Stimulated activated CD8-positive, alpha-beta memory T cell treated with anti-CD3 and anti-CD28 coated beads, Interleukin-15, amount 100 ng/mL, for 48 hours (primary cell): ENCODE data around the gene CBR1.
A peak's percentile ranks its signal among the peaks of the same experiment; 100 is the strongest.
"Not testable (repeated sequence)": the region's sequence is repeated elsewhere in the genome, so short reads cannot be mapped to it uniquely, and the experiment has no call there.

Experiments used
- DNase-seq, 2 donors: peaks; one replicate each; pipeline ENCODE4 v3.0.0-alpha.2; 2020; ENCODE audit warnings: low read depth in 2 of 2

CBR1 gene

DNA sequence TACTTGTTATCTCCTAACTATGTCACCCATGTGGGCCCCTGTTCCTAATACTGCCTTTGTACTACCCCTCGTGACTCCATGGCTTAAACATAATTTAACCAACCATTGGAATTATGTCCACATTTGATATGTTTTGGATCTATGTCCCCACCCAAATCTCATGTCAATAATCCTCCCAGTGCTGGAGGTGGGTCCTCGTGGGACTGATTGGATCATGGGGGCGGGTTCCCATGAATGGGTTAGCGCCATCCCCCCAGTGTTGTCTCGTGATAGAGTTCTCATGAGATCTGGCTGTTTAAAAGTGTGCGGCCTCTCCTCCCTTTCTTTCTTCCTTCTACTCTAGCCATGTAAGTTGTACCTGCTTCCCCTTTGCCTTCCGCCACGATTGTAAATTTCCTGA is 9.8 kb downstream of the CBR1 start:
- no peak for DNase-seq

DNA sequence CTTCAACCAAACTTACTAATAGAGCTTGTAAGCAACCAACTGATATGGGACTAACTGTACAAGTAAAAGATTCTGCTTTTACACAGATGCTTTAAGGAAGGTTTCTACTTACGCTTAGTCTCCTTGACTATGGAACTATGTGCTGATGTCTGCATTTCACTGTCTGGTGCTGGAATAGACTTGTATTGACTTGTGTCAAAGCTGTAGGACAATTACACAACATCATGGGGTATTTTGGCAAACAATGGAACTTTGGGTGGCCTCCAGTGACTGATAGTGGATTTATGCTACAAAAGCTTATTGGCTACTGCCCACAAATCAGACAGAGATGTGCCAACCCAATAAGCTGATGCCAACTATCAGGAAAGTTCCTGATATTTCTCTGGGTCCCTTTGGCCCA is 10.6 kb downstream of the CBR1 start:
- no peak for DNase-seq

DNA sequence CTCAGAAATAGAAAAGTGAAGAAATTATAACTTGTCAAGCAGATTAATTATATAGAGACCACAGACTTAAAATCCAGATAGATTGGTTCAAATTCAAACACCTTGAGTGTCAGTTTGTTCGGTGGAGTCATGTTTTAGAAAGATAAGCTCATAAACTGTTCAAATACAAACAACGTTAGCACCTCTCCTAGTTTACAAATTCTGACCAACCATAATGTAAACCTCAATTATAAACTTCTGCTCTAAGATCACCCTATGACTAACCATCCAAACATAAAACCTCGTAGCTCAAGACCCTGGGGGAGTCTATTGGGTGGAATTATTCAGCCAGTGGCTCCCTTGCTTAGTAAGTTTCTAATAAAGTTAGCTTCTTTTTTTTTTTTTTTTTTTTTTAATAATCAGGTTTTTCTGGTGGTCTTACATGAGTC is 12.4 kb downstream of the CBR1 start:
- no peak for DNase-seq

DNA sequence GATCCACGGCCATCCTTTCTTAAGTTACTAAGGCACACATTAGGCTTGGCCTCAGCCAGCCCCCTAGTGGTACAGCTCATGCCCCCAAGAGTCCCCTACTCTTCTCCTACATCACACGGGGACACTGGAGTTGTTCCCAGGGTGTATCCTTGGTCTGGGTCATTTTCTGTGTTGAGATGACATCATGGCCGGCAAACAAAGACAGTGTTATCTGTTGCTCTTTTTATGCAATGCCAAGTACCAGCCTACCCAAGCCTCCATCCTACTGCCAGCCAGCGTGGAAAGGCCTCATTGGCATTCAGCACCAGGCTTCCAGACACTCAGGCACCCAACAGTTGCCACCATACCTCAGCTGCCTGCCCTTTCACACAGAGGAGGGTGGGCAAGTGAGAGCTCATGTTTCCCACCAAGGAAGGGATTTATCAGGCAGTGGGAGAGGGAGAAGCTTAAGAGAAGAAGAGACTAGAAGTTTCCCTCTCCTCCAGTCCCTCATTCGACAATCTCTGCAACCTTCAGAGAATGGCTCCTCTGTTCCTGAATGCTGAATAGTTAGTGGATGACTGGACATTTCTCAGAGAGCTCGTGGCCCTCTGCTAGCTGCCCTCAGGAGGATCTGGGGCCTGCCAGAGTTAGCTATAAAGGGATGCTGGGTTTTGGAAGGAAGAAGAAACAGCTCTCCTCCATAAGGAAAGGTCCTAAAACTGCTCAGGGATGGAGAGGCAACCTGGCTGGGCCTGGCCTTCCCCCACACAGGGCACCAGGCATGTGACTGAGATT is 17.7 kb downstream of the CBR1 start:
- DNase-seq: no peak

DNA sequence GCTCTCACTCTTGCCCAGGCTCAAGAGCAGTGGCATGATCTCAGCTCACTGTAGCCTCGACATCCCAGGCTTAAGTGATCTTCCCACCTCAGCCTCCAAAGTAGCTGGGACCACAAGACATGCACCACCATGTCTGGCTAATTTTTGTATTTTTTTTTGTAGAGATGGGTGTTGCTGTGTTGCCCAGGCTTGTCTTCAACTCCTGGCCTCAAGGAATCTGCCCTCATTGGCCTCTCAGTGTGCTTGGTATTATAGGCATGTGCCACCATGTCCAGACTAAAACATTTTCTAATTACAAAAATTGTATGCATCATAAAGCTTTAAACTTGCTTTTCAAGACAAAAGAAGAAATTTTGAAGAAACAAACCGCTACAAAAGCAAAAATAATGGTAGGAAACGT is 20.1 kb downstream of the CBR1 start:
- no peak for DNase-seq

DNA sequence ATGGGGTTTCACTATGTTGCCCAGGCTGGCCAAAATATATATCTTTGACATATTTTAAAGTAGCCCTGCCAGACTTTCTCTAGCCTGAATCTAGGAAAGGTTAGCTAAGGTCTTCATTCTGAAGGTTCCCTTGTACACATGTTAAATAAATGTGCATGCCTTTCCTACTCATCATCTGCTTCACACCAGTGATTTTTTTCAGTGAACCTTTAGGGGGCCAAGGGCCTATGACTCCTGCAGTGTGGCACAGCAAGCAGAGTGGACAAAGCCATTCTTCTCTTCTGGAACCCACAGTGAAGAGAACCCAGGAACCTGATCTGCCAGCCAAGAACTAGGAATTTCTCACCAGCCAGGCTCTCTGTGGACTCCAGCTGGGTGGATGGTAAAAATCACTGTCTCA is 22.9 kb downstream of the CBR1 start:
- DNase-seq: no peak

DNA sequence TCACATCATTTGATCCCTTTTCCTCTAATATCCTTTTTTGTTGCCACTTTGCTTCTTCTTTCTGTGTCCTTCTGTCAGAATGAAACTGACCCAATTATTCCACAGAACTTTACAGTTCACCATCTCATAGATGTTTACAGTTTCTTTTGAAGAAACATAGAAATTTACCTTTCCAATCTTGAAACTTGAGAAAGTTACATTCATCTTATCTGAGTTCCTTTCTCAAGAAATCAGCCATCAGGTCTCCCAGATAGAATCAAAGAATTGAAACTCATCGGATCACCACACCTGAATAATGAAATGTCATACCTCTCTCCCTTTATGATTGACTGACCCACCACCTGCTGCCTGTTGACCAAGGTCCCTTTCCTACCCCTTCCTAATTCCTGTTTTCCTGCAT is 23.7 kb downstream of the CBR1 start:
- no peak for DNase-seq

DNA sequence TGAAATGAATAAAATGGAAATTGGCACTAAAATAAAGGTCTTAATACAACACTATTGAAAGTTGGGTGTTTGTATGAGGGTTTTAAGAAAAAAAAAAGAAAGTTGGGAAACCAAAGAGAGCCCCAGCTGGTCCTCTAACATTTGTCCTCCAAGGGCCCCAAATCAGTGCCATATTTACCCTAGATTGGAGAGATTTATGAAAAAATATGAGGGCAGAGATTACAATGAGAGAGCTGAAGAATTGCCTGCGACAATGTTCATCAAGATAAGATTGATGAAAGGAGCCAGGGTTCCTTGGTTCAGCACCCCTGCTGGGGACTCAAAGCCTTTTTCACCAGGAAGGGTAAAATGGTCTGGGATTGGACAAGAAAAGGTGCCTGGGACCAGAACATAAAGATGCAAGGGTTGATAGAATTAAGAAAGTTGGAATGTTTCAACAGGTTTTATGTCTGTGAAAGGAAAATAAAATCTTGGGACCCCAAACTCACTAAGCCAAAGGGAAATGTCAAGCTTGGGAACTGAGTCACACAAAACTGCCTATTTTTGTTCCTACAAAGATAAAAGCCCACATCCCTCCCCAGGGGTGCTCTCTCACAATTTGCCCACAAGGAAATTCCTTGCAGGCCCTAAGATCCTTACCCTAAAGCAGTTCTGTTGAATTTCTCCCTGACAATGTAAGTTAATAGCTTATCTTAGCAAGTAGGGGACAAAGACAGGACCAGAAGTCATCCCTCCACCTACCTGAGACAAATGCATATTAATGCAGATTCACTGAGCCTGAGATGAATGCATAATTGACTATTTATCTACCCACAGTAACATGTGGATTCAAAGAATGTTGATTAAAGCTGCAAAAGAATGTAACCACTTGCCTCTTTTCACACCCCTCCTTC is 26.8 kb downstream of the CBR1 start:
- no peak for DNase-seq

DNA sequence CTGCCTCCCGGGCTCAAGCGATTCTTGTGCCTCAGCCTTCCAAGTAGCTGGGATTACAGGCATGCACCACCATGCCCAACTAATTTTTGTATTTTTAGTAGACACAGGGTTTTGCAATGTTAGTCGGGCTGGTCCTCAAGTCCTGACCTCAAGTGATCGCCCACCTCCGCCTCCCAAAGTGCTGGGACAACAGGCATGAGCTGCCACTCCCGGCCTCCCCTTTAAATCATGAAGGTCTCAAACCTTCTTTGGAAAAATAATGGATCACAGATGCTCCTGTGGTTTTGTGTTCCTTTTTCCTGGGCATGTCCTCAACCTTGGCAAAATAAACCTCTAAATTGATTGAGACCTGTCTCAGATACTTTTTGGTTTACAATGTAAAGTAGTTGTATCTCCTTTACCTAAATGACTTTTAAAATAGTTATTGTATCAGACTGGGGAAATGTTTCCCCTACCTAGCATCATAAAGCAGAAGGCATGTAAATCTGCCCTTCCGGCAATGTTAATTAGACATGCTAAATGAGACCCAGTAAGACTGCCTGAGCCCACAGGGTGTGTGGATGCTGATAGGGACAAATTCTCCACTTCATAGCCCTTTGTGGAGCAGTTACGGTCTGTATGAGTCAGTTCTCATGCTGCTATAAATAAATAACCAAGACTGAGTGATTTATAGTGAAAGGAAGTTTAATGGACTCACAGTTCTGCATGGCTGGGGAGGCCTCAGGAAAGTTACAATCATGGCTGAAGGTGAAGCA is 27.8 kb downstream of the CBR1 start:
- DNase-seq: no peak

DNA sequence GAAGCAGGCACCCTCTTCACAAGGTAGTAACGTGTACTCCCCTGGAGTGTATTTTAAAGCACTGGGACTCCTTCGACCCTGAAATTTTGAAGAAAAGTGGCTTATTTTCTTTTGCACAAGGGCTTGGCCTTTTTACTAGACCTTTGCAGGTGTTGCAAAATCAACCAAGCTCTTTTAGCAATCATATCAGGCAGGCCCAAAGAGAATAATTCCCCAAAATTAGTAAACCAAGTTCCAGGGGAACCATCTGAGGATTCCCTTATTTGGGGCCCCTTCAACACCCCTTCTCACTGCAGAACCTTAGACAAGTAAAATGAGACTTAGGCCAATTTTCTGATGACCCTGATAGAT is 28.3 kb downstream of the CBR1 start:
- no peak for DNase-seq

DNA sequence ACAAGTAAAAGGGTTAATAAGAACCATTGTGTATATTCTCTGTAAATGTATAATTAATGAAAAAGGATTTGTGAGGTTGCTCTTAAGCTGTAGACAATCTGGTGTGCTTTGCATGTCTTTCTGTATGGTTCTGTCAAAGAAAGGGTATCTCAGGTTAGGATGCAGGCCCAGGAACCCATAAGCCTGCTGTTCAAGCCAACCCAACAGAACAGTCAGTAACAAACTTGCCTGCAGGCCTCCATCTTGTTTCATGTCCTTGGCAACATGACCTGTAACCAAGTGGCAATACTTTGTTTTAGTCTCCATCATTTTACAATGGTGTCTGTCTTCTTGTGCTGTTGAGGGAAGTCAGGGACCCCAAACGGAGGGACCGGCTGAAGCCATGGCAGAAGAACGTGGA is 29.2 kb downstream of the CBR1 start:
- DNase-seq: no peak

DNA sequence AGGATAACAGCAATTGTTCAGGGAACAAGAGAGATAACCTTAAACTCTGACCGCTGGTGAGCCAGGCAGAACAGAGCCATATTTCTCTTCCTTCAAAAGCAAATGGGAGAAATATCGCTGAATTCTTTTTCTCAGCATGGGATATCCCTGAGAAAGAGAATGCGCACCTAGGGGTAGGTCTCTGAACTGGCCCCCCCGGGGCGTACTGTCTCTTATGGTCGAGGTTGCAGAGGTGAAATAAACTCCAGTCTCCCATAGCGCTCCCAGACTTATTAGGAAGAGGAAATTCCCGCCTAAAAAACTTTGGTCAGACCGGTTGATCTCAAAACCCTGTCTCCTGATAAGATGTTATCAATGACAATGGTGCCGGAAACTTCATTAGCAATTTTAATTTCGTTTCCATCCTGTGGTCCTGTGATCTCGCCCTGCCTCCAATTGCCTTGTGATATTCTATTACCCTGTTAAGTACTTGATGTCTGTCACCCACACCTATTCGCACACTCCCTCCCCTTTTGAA is 29.9 kb downstream of the CBR1 start:
- DNase-seq: not testable (repeated sequence)

DNA sequence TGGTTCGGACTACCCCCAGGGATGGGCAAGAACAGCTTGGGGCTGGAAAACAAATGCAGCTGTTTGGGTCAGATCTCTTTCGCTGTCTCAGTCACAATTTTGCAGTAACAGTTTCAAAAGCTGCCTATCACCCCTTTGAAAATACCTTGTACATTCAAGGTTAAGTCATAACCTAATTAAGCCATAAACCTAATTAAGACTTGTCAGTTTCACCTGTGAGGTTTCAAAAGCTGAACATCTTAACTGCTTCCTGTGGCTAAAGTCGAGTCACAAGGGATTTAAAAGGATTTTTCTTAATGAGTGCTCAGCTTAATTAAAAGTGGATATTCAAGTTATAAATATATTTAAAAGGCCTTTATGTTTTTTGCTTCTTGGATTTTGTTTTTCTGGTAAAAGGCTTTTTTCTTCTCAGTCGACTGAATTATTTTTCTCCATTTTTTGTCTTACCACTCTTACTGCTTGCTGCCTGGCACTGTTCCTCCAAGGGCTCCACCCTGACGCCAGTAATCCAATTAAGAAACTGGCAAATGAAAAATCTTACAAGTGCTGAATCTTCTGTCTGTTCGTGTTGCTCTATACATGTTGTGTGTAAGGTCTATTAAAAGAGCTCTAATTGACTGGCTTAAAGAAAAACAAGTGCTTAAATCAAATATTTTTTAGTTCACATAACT is 31.3 kb downstream of the CBR1 start:
- DNase-seq: no peak

DNA sequence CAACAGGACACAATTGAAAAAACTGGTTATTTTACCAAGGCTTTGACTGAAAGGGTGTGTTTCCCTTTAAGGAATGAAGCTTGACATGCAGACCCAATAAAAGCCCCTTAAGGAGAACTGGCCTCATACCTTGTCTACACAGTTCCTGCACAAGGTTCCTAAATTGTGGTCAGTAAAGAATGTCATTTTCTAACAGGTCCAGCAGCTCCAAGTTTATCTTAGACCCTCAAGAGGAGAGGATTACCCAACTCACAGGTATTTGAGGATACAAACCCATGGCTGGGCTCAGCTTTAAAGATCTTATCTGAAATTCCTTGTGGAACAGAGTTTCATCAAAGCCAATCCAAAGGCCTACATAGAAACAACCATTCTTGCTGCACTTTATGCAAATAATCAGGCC is 33.6 kb downstream of the CBR1 start:
- no peak for DNase-seq

DNA sequence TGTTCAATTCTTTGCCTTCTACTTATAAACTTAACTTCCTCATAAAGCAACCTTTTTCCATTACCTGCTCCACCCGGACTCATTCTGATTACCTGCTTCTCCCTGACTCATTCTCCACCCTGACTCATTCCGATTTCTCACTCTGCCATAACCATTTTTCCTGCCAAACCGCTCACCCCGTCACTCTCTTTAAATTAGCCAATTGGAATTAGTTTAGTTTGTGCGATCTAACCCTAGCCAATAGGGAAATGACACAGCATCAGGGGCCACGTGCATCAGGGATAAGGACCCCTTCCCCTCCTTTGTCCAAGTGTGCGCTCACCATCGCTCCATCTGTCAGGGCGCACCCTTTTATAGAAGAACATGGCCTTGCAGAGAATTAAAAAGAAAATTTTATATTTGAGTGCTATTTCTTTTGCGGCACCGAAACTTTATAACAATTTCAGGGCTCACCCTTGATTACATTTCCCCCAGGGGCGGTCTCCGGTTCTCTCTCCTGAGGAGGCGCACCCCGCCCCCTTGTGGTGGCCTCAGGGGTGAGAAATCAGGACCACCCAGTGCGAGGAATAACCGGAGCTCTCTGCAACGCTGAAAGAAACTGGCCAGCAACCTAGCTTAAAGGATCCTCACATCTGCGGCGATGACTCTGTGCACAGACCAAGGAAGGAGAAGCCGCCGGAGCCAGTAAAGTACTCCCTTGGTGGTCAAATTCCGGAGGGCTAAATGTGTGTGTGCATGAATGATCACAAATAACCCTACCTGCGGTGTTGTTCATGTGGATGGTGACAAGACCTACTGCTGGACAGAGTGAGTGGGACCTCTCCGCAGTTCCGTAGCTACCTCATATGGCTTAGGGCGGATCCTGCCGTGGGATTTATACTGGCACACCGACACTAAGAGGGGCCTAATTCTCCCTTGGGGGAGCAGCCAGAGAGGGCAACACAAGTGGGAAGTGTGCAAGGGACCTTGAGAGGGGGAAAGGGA is 34.8 kb downstream of the CBR1 start:
- peak; percentile 18 to 34 for DNase-seq

DNA sequence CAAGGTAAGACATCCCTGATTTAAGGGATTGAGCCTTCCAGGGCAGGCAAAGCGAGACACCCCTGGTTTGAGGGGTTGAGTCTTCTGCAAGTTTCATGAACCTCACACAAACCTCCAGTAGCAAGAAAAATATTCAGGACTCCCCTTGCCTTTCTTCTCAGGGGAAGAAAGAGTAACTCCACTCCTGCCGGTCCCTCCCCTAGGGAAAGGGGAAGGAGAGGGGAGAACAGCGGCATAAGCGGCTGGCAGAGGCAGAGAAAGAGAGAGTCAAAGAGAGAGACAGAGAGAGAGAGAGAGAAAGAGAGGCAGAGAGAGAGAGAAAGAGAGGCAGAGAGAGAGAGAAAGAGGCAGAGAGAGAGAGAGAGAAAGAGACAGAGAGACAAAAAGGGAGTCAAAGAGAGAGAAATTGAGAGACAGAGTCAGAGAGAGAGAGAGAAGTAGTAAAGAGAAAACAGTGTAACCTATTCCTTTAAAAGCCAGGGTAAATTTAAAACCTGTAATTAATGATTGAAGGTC is 35.6 kb downstream of the CBR1 start:
- DNase-seq: no peak

DNA sequence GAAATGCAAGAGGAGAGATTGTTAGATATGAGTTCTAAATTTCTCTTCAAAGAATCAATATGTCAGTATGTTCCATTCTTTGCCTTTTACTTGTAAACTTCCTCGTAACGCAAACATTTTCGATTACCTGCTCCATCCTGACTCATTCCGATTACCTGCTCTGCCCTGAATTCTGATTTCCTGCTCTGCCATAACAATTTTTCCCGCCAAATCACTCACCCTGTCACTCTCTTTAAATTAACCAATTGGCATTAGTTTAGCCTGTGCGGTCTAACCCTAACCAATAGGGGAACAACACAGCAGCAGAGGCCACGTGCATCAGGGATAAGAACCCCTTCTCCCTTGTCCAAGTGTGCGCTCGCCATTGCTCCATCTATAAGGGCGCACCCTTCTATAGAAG is 40.0 kb downstream of the CBR1 start:
- DNase-seq: no peak

DNA sequence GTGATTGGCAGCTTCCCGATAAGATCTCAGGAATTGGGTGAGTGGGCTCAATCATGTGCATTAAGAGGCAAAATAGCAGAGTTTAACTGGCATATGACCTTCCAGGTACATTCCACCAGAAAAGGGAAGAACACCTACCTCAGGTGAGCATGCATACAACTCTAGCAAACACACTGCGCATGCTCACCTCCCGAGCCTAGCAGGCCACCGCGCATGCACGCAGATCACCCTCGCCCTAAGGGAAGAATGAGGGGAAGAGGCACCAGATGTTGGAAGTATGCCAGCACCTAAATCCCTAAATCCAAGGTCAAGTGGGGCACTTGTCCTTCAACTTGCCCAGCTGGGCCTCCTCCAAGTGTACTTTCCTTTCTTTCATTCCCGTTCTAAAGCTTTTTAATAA is 41.4 kb downstream of the CBR1 start:
- no peak for DNase-seq

DNA sequence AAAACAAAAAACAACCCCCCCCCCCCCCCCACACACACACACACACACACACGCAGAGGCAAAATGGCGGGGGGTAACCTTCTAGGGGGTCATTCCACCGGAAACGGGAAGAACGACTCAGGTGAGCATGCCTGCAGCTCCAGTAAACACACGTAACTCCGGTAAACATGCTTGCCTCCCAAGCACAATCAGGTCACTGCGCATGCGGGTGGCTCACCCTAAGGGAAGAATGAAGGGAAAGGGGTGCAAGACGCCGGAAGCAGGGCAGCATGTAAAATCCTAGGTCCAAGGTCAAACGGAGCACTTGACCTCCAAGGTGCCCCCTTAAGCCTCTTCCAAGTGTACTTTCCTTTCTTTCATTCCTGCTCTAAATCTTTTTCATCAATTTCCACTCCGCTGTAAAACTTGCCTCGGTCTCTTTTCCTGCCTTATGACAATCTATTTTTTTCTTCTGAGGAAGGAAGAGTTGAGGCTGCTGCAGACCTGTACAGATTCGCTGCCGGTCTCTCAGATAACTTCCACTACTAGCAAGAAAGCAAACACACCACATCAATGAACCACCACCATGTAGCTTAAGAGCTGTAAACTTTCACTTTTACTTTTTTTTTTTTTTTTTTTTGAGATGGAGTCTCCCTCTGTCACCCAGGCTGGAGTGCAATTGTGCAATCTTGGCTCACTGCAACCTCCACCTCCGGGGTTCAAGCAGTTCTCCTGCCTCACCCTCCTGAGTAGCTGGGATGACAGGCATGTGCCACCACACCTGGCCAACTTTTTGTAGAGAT is 44.0 kb downstream of the CBR1 start:
- DNase-seq: no peak
